GM19438 (cell line): ENCODE data around the gene ETV6.
"Not testable (repeated sequence)": the region's sequence is repeated elsewhere in the genome, so short reads cannot be mapped to it uniquely, and the experiment has no call there.

Source experiments
- ATAC-seq: cut with Tn5 transposase; IDR thresholded peaks from one replicate; pipeline ENCODE4 v1.9.1; 2021; ENCODE audit warnings: low read depth; ENCODE audit not compliant: unreplicated experiment

The ETV6 gene

DNA sequence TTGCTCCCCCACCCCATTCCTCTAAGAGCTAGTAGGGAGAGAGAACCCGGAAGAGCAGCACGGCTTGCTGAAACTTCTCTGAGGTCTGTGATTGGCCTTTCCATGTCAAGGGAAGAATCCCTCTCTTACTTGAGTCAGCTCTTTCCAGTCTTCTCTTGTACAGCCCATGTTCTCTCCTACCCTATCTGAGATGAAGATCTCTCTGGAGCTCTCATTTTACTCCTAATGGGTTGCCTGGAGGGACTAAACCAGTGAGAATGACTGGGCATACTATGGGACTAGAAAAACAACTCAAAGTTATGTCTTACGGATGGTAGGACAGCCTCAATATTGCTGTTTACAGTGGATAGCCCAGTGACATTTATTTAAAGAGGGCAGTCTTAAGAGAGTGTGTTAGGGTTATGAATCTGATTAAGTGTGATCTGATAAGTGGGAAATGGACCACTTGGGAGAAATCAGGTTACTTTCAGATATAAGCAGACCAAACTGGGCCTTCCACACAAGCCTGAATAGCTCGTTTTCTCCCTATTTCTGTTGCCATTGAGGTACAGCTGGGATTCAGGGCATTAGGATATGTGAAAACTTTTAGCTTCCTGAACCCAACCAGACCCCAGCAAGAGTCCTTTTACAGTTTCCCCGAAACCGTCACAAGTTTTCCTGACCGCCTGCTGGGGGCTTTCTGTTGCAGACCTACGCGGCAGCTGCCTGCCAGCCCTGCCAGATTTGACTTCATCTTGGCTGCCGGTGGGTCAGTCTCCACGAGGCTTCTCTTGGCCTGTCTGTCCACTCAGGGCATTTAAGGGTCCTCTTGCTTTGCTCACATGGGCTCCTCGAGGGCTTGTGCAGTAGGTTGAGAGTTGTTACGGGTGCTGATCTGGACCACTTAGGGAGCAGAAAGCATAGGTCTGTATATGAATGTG, 16.9 kb downstream of the ETV6 start:
- ATAC-seq = no peak

DNA sequence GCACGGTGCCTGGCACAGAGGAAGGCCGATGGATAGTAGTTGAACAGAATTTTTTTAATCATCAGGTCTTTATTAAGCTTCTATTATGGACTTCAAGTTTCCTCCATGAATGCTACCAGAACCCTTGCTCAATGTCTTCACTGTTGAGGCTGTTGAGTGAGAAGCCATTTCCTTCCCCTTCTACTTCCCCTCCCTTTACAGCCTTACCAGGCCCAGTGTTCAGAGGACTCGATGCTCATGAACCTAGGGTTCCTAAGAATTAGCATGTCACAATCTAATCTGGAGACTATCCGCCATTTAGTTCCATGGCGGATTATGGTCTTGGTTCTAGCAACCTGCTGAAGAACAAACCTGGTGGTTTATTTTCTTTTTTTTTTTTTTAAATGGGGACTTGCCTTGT, 17.7 kb downstream of the ETV6 start:
- ATAC-seq = no peak

GRCh38 chr12:11668611-11669010, 19.1 kb downstream of the ETV6 start:
- ATAC-seq = no peak

GRCh38 chr12:11669348-11669747, 19.9 kb downstream of the ETV6 start:
- ATAC-seq = no peak

GRCh38 chr12:11672256-11673191, 23.1 kb downstream of the ETV6 start:
- ATAC-seq = no peak

DNA sequence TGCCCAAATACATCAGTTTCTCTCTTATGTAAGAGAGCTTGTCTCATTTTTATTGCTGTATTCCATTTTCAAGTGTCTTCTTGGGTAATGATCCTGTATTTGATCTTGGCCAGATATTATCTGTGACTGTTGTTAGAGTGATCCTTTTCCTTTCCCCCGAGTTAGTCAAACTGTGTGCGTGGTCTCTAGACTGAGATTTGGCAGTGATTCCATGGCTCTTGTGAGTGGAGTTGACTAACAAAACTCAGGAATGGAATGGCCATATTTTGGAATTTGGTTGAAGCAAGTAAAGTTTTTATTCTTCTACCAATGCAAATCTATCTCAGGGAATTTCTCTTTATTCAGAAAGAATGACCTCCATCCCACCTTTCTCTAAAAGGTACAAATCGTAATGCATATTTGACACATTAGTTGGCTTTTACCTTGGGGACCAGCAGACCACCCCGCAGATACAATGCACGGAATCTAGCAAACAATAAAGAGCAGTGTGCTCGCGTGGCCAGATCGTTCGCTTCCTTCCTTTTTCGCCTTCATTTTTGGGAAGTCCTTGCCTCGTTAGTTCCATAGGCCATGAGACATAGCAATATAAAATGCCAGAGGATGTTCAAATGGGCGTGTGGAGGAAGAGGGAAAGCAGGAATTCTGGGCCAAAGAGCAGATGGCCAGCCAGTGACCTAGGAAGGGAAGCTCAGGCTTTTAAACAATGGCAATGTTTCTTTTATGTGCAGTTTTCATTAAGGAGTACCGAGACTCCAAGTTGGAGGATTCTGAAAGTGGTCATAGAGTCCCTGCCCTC, 24.4 kb downstream of the ETV6 start:
- ATAC-seq = no peak

DNA sequence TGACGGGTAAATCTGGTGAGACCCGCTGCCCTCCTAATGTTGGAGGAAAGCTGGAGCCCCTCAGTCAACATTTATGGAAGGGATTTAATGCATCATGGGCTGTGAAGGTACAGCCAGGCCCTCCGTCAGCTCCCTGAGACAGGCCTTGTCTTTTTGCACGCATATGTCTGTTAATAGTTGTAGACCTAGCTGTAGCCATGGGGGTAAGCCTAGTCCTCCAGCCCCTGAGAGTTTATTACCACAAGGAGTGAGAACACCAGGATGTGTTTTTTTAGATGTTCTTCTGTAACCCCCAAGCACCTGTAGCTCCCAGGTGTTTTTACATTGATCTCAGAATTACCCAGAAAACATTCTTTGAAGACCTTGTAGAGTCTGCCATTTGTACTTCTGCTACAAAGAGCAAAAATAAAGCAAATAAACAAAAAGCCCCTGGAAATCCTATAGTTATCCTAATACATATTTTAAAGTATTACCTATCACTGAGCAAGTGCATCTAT, 25.5 kb downstream of the ETV6 start:
- ATAC-seq = no peak

DNA sequence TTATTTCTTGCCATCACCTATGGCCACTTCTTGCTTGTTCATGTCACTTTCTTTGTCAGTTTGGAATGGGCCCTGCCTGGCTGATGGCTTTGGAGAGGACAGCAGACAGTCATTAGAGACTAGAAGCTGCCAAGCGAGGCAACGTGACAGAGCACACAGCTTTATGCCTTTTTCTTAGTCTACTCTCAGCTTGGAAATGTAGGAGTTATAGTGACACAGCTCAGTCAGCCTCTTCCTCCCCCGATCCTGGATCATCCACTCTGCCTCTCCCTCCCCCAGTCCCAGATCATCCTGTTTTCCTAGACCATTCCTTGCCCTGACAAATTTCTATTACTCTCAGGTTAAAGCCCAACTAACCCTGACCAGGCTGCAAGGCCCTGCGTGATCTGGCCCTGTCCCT, 26.6 kb downstream of the ETV6 start:
- no peak for ATAC-seq

DNA sequence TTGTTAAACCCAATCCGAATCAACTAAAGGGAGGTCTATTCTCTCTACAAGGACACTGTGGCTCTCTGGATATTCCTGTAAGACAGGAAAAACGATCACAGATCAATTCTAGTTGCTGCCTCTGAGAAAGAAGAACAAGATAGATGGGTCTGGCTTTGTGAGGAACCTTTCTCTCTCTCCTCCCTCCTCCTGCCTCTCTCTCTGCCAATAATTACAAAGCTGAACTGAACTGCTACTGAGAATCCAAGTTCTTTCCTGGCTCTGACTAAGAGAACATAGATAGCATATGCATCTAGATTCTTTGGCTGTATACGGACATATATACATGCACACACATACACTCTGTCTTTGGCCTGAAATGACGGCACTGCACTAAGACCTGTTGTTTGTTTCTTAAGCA, 27.6 kb downstream of the ETV6 start:
- ATAC-seq = no peak

DNA sequence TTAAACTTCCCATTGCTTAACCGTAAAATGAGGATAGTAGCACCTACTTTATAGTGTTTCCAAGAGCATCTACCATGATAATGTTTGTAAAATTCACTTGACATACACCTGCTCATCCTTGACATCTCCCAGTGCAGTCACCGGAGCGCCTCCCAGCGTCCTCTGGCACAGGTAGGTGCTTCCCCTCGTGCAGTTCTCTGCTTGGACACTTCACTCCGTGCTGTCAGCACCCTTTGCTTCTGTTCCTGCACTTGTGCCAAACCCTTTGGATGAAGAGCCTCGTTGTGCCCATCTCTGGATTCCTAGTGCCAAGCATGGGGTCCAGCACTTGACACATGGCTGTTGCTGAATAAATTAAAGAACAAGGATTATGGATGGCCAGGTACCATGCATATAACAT, 28.3 kb downstream of the ETV6 start:
- ATAC-seq = no peak

DNA sequence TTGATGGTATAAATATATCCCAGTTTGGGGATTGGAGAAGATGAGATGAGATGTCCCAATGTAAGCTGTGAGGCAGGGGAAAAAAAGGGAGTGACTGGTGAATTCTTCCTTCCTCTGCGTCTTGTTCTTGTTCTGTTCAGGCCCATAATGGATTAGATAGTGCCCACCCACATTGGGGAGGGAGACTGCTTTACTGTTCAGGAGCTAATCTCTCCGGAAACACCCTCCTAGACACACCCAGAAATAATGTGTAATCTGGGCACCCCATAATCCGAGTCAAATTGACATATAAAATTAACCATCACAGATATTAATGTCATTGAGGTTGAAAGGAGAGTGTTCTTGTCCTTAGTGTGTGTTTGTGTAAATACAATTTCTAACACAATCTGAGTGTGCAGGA, 29.3 kb downstream of the ETV6 start:
- no peak for ATAC-seq

DNA sequence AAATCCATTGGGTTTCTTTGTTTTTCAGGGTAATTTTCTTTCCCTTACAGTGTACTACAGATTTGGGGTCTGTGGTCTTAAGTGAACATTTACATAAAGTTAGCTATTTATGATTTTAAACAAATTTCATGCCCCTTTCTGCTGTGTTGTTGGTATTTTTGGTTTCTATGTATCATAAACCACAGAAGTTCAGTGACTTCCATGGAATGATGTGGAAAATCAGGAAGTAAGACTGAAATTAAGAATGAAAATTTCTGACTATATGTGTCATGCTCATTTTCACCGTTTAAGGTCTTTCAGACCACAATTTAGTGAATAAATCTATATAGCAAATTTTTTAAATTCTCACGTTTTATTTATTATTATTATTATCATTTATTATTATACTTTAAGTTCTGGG, 31.7 kb downstream of the ETV6 start:
- ATAC-seq = no peak

DNA sequence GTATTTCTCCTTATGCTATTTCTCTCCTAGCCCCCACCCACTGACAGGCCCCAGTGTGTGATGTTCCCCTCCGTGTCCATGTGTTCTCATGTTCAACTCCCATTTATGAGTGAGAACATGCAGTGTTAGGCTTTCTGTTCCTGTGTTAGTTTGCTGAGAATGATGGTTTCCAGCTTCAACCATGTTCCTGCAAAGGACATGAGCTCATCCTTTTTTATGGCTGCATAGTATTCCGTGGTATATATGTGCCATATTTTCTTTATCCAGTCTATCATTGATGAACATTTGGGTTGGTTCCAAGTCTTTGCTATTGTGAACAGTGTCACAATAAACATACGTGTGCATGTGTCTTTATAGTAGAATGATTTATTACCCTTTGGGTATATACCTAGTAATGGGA, 32.2 kb downstream of the ETV6 start:
- not testable (repeated sequence) for ATAC-seq

DNA sequence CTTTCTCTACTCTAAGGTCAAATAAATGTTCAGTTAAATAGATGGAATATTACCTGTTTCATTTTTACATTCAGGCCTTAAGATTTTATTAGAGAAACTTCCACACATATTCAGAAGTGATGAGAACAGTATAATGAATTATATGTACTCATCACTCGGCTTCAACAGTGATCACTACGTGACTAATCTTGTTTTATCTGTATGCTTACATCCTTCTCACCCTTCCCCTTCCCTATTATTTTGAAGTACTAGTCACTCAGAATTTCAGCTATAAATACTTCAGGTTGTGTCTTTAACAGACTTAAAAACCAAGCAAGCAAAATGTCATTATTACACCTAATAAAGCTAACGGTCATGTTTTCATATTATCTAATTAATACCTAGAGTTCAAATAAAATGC, 34.9 kb downstream of the ETV6 start:
- ATAC-seq = no peak

DNA sequence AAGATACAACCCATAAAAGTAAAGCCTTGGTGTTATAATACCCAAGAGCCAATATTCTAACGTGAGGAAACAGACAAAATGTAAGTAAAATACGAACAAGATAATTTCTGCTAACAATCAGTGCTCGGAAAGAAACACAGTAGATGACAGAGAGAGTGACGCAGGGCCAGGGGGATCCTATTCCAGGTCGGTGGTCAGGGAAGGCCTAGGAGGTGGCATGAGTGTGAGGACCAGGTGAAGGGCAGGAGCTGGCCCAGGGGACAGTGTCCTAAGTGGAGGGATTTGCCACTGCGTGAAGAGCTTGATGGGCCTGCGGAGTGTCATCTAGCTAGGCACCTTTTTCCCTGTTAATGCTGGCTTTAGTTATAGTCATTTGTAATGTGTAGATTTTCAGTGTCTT, 35.3 kb downstream of the ETV6 start:
- ATAC-seq = no peak

GRCh38 chr12:11685316-11685715, 35.8 kb downstream of the ETV6 start:
- ATAC-seq = no peak

- no peak for ATAC-seq
These were observed 36.2 kb downstream of the ETV6 start for GRCh38 chr12:11685716-11686115.

GRCh38 chr12:11686120-11686519, 36.6 kb downstream of the ETV6 start:
- no peak for ATAC-seq

GRCh38 chr12:11687528-11687927, 38.1 kb downstream of the ETV6 start:
- no peak for ATAC-seq

DNA sequence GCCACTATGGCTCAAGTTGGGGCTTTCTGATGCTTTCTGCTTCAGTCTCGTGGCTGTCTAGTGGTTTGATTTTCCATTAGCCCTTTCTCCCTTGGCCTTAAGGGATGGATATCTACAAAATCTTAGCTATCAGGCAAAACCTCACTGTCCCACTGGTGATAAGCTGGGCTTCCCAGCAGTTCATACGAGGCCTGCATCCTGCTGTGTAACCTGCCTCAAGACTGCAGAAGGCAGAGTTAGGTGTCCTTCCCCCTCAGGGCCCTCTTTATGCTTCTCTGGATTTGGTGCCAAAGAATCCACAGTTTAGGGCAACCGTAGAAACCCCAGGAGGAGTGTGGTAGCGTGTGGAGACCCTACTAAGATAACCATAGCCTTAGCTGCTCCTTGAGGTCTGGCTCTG, 38.9 kb downstream of the ETV6 start:
- ATAC-seq = no peak

GRCh38 chr12:11688831-11689230, 39.4 kb downstream of the ETV6 start:
- no peak for ATAC-seq
